Activated CD4-positive, CD25-positive, alpha-beta regulatory T cell (primary cell): Measurements from ENCODE around the gene PCDH9.
"Not testable (repeated sequence)": the region's sequence is repeated elsewhere in the genome, so short reads cannot be mapped to it uniquely, and the experiment has no call there.

ENCODE experiments used
- DNase-seq, 4 experiments: peaks; one replicate each; lab custom pipeline; 2025; lab: John Stamatoyannopoulos, UW

PCDH9 gene

DNA sequence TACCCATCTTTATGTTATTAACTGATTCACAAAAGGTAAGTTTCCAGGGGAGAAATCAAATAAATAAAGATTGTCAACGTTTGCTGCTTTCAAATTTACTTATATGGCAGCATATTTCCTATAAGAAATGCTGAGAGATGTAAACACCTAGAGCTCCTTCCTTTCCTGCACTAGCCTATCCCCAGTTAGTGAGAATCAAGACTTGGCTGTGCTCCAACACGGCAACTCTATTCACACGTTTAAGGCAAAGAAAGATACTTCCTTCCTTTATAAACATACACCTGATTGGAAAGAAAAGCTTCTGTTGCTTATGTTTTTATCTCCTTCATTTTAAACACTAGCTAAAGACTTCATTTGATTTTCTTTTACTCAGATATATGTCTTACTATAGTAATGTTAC is 107.0 kb downstream of the PCDH9 start:
- no peak for DNase-seq

DNA sequence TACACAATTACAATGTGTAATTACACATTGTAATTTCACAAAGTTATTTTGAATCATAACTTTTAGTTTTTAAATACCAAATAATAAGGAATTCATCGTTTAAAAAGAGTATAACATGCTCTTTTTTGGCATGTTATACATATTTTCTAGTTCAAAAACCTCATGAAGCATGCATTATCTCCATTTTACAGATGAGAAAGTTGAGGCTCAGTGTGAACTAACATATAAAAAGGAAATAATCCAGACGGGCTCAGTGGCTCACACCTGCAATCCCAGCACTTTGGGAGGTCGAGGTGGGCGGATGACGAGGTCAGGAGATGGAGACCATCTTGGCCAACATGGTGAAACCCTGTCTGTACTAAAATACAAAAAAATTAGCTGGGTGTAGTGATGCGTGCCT is 107.9 kb downstream of the PCDH9 start:
- DNase-seq: no peak

DNA sequence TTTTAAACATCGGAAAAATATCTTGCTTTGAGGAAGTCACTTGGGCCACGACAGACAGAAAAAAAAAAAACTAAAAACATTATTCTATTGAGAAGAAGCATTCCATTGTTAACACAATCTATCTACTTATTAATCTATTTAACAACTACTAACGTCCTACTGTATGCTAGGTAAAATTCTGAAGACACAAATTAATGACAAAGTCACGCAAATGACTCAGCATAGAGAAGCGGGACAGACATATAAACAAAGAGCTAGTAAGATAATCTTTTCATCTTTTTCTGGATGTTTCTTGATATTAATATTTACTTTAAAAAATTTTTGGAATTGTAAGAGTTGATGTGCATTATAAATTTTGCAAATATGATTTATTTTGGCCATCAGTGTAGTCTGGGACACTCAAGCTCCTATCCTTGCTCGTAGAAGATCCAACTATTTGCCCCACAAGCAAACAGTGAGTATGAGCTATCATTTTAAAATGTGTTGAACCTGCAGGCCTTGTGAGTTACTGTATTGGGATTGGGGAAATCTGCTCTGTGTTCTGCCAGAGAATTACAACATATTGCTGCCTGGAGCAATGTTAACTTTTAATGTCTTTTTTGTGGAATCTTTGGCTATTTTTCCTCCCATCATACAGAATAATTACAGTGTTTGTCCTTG is 109.1 kb downstream of the PCDH9 start:
- no peak for DNase-seq

DNA sequence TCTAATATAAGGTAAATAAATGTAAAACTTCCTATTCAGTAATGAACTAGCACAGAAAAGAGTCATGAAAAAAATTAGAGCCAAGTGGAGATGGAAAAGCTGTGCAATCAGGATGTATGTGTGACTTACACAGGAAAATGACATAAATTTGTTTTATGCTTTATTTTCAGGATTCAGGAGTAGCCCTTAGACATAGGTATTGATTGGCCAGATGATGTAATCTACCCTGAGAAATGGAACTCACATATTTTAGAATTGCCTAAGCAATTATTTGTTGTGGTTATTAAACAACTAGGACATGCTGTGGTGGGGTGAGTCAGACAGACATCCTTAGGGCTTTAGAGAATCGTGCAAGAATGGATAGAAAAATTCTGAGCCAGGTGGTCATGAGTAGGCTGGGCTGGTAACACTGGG is 110.6 kb downstream of the PCDH9 start:
- DNase-seq: no peak

DNA sequence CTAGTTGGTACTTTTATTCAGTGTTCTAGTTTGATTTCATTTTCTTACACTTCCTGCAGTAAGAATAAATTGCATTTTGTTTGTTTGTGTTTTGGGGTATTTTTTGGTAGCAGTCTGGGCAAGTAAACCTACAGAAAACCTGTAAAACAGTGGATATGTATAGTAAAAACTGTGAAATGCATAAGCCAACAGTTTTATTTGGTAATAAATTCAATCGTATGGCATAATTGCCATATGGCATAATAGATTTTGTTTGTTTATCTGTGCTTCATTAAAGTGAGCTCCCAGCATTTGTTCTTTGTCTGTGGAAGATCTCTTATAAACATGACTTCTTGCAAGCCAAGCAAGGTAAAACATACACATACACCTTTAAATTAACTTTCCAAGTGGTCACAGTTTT is 111.9 kb downstream of the PCDH9 start:
- no peak for DNase-seq

DNA sequence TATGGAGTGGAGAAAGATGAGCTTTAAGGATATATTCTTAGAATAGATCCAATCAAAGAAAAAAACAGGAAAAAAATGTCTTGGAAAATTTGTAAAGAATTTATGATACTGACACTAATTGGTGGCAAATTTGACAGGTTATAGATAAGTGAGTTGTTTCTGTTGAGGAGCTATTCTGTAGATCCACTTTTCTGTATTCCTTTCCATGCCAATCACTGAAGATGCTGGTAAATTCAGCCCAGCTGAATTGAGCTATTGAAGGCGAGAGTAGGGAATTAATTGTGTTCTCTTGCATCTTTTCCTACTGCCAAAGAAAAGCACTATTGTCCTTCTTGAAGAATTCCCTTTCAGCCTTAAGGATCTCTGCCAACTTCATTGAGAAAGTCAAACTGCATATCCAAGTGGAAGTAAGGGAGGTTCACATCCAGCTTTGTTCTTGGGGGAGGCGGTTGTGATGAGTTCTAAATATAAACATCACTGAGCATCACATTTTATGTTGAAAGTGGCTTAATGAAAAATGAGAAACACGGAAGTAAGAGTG is 113.1 kb downstream of the PCDH9 start:
- DNase-seq: no peak

DNA sequence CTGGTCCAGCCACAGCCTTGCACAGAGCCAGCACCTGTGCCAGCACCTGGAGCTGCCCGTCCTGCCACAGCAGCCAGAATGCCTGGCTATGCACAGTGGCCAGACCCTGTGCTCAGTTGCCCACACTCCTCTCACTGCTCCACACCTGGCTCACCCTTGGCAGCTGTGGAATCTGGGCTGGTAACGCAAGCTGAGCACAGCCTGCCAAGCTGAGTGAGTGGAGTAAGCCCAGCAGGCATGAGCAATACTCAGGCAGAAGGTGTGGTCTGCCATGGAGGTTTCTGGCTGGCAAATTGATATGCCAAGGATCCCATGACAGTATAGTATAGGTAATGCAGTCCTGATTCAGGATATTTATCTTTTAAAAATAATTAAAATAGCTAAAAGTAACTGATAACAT is 122.2 kb downstream of the PCDH9 start:
- no peak for DNase-seq

DNA sequence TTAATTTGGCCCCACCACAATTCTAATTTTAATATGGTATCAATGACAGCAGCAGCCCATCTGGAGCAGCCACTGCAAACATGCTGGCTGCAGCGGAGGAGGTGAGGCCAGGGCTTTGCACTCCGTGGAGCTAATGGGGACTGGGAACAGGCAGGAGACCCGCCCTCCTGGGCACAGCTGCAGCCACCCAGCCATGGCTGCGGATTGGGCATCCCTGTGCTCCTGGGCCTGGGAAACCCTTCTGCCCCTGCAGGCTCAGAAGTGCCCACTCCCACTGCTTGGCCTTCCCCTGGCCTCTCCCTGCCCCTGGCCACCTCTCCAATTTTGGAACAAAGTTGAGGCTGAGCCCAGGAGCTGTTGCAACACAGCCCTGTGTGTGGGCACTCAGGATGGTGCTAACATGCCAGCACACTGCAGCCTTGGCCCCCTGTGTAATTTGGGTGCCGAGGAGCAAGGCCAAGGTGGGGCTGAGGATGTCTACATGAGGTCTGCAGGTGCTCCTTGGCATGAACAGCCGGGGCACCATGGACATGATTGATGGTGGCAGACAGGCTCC is 123.6 kb downstream of the PCDH9 start:
- no peak for DNase-seq

DNA sequence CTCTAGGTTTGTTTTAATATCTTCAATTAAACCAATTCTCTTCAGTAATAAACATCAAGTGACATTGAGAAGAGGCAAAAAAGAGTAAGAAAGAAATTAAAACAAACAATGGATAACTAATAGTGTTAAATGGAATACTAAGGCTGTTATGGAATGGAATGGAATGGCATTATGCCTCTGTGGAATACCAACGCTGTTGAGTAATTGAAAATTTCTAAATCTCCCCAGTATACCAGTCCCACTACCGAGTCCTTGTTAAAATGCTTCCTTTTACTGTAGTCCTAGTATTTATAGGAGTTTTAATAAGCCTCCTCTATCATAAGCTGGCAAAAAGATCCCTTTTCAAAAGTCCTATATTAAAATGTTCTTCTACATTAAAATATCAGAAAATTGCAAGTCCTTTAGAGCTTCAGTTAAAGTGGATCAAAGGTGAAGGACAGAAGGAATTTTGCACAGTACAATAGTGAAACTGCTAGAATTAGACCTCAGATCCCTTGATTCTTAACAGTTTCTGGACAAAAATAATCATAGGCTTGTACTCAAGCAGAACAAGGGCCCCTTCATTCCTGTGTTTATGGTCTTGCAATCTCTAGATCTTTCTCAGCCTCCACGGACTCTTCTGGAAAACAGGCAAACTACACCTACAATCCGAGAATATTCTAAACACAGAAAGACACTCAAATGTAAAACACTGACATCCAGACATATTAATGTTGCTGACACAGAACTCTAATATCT is 128.2 kb downstream of the PCDH9 start:
- DNase-seq: no peak

DNA sequence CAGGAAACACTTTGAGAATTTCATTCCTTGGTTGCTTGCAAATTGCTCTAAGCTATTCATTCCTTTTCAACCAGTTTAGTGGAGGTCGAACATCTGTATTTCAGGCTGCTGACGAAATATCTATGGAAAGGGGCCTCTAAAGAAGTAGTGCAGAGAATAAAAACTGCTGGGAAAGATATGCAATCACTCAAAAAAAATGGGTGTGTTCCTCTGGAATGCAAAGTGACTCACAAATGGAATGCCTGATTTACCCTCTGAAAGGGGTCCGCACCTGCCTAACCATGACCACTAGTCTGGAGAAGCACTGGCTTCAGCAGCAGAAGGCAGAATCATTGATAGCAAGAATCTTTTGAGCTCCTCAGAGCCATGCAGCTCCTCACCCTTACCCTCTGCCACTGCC is 129.4 kb downstream of the PCDH9 start:
- DNase-seq: no peak

DNA sequence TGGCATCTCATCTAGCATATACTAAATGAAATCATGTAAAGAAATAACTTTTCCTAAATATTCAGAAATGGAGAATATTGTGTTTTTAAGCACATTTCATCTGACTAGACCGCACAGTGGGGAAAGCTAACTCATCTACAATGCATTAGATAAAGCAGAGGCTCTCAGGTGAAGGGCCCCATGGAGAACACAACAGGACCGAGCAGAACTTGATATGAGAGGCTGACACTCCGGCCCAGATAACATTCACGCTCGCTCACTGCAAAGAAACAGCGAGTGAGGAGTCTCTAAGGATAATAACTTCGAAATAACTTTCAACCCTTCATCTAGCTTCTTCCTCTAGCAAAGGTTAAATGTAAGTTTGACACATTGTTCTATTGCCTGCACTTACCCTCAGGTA is 130.6 kb downstream of the PCDH9 start:
- no peak for DNase-seq

DNA sequence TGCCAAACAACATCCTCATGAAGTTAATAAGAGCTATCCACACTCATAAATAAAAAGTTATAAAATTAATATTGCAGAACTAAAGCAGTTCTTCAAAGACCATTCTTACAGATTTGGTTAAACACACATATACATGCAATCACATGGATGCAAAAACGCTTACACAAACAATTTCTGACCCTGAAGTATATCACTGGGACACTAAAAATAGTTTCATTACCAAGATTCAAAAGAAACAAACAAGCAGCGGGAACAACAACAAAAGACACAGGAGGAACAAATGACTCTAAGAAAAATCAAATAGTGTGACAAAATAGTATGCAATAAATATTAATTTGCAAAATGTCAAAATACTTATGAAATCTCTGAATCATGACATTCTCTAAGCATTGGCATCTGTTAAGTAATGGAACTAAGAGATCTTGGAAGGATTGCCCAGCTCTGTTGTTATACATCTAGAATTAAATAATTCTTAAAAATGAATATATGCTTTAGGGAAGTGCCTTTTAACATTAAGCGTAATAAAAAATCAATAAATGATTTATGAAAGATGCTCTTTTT is 132.2 kb downstream of the PCDH9 start:
- DNase-seq: no peak

DNA sequence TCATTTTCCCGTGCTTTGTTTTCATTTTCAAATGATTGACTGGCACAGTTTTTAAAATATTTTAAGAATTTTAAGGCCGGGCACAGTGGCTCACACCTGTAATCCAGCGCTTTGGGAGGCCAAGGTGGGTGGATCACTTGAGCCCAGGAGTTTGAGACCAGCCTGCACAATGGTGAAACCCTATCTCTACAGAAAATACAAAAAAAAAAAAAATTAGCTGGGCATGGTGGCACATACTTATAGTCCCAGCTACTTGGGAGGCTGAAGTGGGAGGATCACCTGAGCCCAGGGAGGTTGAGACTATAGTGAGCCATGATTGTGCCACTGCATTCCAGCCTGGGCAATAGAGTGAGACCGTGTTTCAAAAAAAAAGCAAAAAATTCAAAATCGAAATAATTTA is 133.2 kb downstream of the PCDH9 start:
- DNase-seq: not testable (repeated sequence)

DNA sequence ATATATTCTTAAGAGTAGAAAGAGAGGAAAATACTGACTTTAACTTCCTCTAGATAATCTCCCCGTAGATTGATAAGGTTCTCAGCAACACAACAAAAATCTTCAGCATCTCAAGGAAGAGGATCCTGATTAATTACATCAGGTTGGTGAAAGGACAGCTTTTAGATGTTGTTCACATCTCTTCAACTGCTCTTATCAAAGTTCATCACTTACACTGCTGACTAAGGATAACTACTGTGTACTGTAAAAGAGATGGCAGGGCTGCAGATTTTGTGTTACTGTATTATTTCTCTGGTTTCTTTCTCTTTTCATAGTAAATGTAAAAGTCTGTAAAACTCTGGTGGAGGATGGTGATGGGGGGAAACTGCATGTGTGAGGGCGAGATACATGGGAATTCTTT is 133.7 kb downstream of the PCDH9 start:
- no peak for DNase-seq

DNA sequence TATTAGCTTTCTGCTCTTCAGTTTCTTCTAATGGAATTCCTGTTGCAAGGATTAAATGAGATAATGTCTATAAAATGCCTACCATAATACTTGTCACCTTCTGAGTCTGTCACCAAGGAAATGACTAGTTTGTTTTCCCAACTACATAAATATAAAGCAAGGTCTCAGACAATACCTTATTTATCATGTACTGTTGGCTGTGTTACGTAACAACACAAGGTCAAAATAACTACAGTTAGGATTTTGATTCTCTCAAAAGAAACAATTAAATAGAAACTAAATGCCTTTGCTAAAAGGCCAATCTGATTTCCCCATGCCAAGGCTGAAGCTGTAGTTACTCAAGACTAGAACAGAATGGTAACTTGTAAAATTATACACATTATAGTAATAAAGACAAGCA is 134.5 kb downstream of the PCDH9 start:
- no peak for DNase-seq

DNA sequence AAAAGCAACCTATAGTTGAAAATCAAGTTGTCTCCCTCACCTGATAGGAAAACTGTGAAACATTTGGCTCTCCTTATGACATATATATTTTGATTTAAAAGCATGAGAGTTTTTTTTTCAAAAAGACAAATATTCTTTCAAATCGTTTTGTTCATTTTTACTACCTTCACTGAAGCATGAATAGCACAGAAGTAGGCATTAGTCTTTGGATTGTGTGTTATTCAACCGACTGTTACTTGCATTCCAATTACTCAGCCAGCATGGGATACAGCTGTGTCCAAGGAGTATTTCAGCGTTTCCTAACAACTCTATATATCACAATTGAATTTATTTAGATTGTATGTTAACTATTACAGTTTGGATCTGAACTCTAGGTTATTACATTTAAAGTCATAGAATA is 135.2 kb downstream of the PCDH9 start:
- no peak for DNase-seq

DNA sequence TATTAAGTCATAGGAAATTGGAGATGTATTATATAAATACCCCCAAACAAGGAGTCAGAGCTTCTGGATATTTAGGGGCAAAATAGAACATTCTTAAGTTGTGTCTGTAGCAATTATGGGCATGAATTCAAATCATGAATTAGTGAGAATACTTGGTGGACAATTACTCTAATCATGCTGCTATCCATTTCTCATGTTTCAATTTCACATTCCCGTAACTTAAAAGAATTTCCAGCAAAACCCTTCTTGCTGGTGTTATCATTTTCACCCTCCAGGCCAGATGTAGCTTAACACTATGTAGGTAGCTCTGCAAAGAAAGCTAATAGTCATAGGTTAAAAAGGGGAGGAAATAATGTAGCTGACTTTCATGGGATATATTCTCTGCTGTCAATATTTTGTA is 136.1 kb downstream of the PCDH9 start:
- DNase-seq: no peak

DNA sequence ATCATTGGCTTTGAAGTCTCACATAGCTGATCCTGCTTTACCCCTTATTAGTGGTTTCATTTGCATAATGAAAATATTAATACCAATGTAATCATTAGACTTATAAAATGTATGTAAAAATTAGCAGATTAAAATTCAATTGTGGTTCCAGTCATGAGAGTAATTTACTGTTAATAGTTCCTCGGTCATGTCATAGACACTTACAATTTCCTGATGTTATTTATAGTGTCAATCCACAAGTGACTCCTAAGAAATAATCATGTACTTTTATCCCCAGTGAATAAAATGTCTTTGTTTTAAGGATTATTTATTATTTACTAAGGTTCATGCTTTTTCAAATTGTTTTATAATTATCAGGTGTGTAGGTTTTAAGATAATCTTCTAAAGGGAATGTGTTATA is 138.5 kb downstream of the PCDH9 start:
- no peak for DNase-seq

DNA sequence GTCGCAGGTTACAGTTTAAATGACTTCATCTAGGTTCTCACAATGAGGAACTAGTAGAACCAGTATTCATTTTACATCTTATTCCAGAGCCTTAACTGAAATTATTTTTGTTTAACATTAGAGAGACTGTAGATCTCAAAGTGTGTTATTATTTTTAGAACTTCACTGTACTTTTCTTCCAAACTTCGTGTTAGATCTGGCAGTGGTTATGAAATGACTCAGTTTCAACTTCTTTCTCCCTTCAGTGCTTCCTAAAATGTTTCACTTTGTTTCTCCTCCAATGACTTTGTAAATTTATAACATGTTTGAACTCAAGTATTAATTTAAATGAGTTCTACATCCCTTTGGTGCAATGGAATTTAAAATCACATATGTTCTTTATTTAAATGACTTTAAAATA is 139.3 kb downstream of the PCDH9 start:
- DNase-seq: no peak

DNA sequence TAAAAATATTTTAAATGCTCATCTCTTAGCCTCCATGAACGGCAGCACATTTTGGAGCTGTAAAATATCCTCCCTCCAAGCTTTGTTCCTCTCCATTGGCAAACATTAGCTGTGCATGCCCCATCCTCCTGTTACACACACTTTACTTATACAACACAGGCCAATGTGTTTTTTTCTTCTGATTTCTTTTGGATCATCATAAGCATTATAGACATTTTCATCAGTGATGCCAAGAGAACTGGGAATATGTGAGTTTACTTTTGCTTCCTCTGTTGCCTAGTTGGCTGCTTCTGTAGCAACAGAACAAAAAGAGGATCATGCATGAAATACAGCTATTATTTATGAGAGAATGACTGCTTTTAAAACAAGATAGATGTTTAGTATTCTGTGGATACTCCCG is 142.6 kb downstream of the PCDH9 start:
- DNase-seq: no peak

DNA sequence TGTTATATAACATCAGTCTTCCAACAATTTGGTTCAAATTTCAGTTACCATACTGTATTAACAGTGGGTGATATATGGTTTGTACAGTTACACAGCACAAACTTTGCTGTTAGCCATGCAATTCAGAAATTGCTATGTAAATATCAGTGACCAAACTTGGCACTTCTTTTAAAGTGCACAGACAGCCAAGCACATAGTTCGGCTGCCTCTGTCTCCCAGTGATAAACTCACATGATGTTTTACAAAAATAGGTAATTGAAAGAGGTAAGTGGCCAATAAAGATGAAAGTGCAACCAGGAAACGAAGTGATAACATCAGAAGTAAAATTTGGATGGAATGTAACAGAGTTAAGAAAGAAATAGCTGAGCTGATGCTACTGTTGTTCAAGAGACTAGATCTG is 143.9 kb downstream of the PCDH9 start:
- DNase-seq: no peak

DNA sequence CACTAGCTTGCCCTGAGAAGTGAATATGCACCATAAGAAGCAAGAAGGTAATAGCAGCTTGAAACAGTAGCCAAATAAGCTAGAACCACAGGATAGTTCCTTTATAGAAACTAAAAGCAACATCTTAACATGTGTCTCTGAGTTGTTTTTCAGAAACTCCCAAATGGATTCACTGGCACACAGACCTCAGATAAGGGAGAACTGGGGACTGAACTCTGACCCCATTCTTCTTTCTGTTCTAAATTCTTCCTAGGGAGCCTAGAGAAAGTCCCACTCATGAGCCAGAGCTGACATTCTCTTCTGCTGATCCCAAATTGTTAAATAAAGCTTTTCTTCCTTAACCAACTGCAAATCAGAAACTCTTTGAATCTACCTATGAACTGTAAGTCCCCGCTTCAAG is 146.1 kb downstream of the PCDH9 start:
- no peak for DNase-seq

DNA sequence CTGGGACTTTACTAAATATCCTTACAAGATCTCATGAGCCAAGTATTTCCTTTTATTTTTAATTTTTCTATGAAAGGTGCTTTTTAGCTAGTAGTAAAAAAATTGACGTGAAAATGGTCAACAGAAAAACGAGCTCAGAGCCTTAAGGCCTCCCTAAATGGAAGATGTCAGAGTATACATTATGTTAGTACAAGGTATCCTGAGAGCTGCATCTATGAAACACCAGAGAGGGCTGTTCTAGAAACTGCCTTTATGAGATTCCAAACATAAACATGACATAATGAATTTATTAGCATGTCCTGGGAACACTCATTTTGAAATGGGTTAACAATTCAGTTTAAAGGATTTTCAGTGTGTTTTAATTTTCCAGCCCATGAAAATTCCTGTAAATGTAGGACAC is 146.6 kb downstream of the PCDH9 start:
- DNase-seq: no peak
